Endothelial cell of umbilical vein (primary cell): ENCODE measurements around the gene S100A16. TPM values are rescaled to one million over a fixed set of nuclear protein-coding genes. Genes with fewer than 3 reads are reported as not detected.

Experiments
- BruUV-seq: library from RNA; stranded (reverse); fragments of 400-500 nt; replicated peaks from 2 replicates; lab custom pipeline; 2021; lab: Mats Ljungman, UMichigan
- CTCF ChIA-PET: fragments of 300-600, 350-600 bp; sonication (Branson Sonifier 250); formaldehyde crosslinking; loops from one replicate; lab custom pipeline; 2021; ENCODE audit warnings: antibody characterized with exemption, inconsistent platforms; lab: Charles Lee
- POLR2A ChIA-PET: fragments of 300-600, 350-600 bp; sonication (Branson Sonifier 250); formaldehyde crosslinking; loops from one replicate; lab custom pipeline; 2021; ENCODE audit warnings: antibody characterized with exemption, inconsistent platforms; lab: Charles Lee
- DNase-seq: peaks from one replicate; pipeline ENCODE4 v3.0.0-alpha.2; 2011; ENCODE audit warnings: low read depth, low spot score
- FAIRE-seq: peaks from 2 replicates; lab custom pipeline; 2011; peaks lifted over from hg19 to GRCh38; lab: Jason Lieb, UNC
- H2AFZ ChIP-seq: 2 replicates; pipeline ENCODE4 v1.6.0; 2012; ENCODE audit warnings: low read depth, low read length, control low read depth, inconsistent platforms
- H3K27ac ChIP-seq: 2 replicates; pipeline ENCODE4 v1.5.1; 2011; ENCODE audit warnings: low read depth, mild to moderate bottlenecking, control low read depth, low read length, moderate library complexity; ENCODE audit not compliant: insufficient read depth
- H3K27me3 ChIP-seq, 2 experiments: 2 replicates each; pipeline versions ENCODE4 v1.6.0 to v1.6.1; 2011; ENCODE audit warnings: low read length in 2 of 2, mixed read lengths in 1 of 2; ENCODE audit not compliant: control insufficient read depth in 2 of 2, insufficient read depth in 2 of 2
- H3K36me3 ChIP-seq, 2 experiments: 2 replicates in 1 of 2; 3 replicates in 1 of 2; pipeline ENCODE4 v1.5.1; 2011; ENCODE audit warnings: low read length in 2 of 2, mild to moderate bottlenecking in 1 of 2, moderate library complexity in 1 of 2; ENCODE audit not compliant: control insufficient read depth in 2 of 2, insufficient read depth in 2 of 2; ENCODE audit errors: extremely low read depth in 1 of 2
- H3K4me1 ChIP-seq: 3 replicates; pipeline ENCODE4 v1.5.1; 2011; ENCODE audit warnings: mild to moderate bottlenecking, low read length; ENCODE audit not compliant: control insufficient read depth, insufficient read depth; ENCODE audit errors: extremely low read depth
- H3K4me2 ChIP-seq: 2 replicates; pipeline ENCODE4 v1.6.1; 2011; ENCODE audit warnings: low read length, control low read depth, mixed read lengths; ENCODE audit not compliant: insufficient read depth
- H3K4me3 ChIP-seq, 3 experiments: fragments of 200-600 bp in 1 of 3; sonication (generic), shearing (Covaris generic) in 1 of 3; replicated peaks in 1 of 3; 2 replicates each; pipeline ENCODE4 v1.5.1; 2011 to 2016; ENCODE audit warnings: control low read depth in 3 of 3, low read length in 3 of 3, mild to moderate bottlenecking in 2 of 3, inconsistent platforms in 1 of 3, low read depth in 1 of 3, moderate library complexity in 1 of 3; ENCODE audit not compliant: insufficient read depth in 1 of 3
- H3K79me2 ChIP-seq: 2 replicates; pipeline ENCODE4 v1.6.0; 2012; ENCODE audit warnings: low read length, inconsistent platforms; ENCODE audit not compliant: control insufficient read depth, insufficient read depth
- H3K9ac ChIP-seq: replicated peaks from 2 replicates; pipeline ENCODE3; 2011; ENCODE audit warnings: low read length, control low read depth; ENCODE audit not compliant: insufficient read depth; ENCODE audit errors: extremely low read depth
- H3K9me1 ChIP-seq: replicated peaks from 3 replicates; pipeline ENCODE4 v1.6.0; 2011; ENCODE audit warnings: mild to moderate bottlenecking, low read length; ENCODE audit not compliant: control insufficient read depth, insufficient read depth; ENCODE audit errors: extremely low read depth
- H3K9me3 ChIP-seq: replicated peaks from 2 replicates; pipeline ENCODE4 v1.5.1; 2012; ENCODE audit warnings: low read length, inconsistent platforms; ENCODE audit not compliant: control insufficient read depth, insufficient read depth
- H4K20me1 ChIP-seq: replicated peaks from 2 replicates; pipeline ENCODE3; 2011; ENCODE audit warnings: mild to moderate bottlenecking, low read length; ENCODE audit not compliant: control insufficient read depth, insufficient read depth; ENCODE audit errors: extremely low read depth
- CTCF ChIP-seq, 2 donors: IDR thresholded peaks; 1 replicate in 1 of 2; 2 replicates in 1 of 2; pipeline ENCODE4 v1.5.1; 2011; ENCODE audit warnings: low read length in 2 of 2, mild to moderate bottlenecking in 2 of 2, moderate library complexity in 2 of 2, control low read depth in 1 of 2, inconsistent platforms in 1 of 2, low read depth in 1 of 2; ENCODE audit not compliant: insufficient read depth in 1 of 2; ENCODE audit errors: extremely low read depth in 1 of 2
- EZH2 ChIP-seq: IDR thresholded peaks from 2 replicates; pipeline ENCODE4 v1.6.1; 2012; ENCODE audit warnings: borderline replicate concordance, low read depth, mild to moderate bottlenecking, moderate library complexity, low read length, inconsistent platforms; ENCODE audit not compliant: severe bottlenecking
- FOS ChIP-seq: IDR thresholded peaks from 2 replicates; pipeline ENCODE4 v1.6.1; 2011; ENCODE audit warnings: mild to moderate bottlenecking, low read length, moderate library complexity, borderline replicate concordance; ENCODE audit not compliant: insufficient read depth
- GATA2 ChIP-seq: IDR thresholded peaks from 2 replicates; pipeline ENCODE4 v1.7.0; 2011; ENCODE audit warnings: low read depth, mild to moderate bottlenecking, moderate library complexity, mixed read lengths, low read length; ENCODE audit not compliant: insufficient read length, insufficient read depth
- JUN ChIP-seq: IDR thresholded peaks from 2 replicates; pipeline ENCODE4 v1.6.1; 2011; ENCODE audit warnings: borderline replicate concordance, low read depth; ENCODE audit not compliant: insufficient read length, insufficient read depth
- MAX ChIP-seq: IDR thresholded peaks from 2 replicates; pipeline ENCODE4 v1.6.1; 2011; ENCODE audit not compliant: insufficient read depth, insufficient read length
- MYC ChIP-seq: IDR thresholded peaks from one replicate; pipeline ENCODE4 v1.6.1; 2011; ENCODE audit warnings: mild to moderate bottlenecking, low read depth, low read length
- POLR2A ChIP-seq: IDR thresholded peaks from 2 replicates; pipeline ENCODE4 v1.6.1; 2012; ENCODE audit warnings: low read depth, mild to moderate bottlenecking, control low read depth, low read length
- POLR2AphosphoS5 ChIP-seq: IDR thresholded peaks from 2 replicates; pipeline ENCODE4 v1.6.1; 2012; ENCODE audit warnings: low read depth, mild to moderate bottlenecking, control low read depth, low read length, moderate library complexity; ENCODE audit not compliant: insufficient read depth
- dilution Hi-C: fragments of 300-500 bp; cut with MboI; formaldehyde crosslinking; loops from one replicate; pipeline ENCODE4 v1.15.0; 2019; ENCODE audit warnings: low sequenced_read_pairs; ENCODE audit not compliant: extremely low pct_ligation_motif_present
- intact Hi-C: fragments of 100-400 bp; cut with micrococcal nuclease; formaldehyde crosslinking; loops from one replicate; pipeline ENCODE4 v1.10.0; 2022
- polyA plus RNA-seq, 4 experiments: library from polyadenylated mRNA; depleted of rRNA in 3 of 4; stranded (reverse) in 3 of 4; unstranded in 1 of 4; fragments of >200 nt; gene quantifications; 2 replicates each; pipeline versions ENCODE4 v1.2.1 to v1.2.3, GENCODE V29; 2011 to 2012; ENCODE audit warnings: missing spikeins in 1 of 4
- total RNA-seq: library from RNA; stranded (reverse); gene quantifications from 2 replicates; pipeline ENCODE4 v1.2.3, GENCODE V29; 2021

Gene S100A16
- total and polyA plus RNA-seq, 2 donors (not counting 3 experiments of a cell fraction or from before 2014, with no cell fraction given), result 701 to 1,770 TPM

- Histone ChIP-seq H3K4me1 (peaks cover 19% of the 10 kb centered on the region), H3K79me2 (peaks cover 25% of the 10 kb centered on the region), H3K9me1 (no peaks in the 10 kb centered on the region), H3K9me3 (no peaks in the 10 kb centered on the region), H3K27me3 (no peaks in the 10 kb centered on the region), H3K4me2 (no peak overlapping the region), H4K20me1 (no peaks in the 10 kb centered on the region), H3K9ac (no peak overlapping the region), H3K27ac (no peak overlapping the region), H3K4me3 (no peak overlapping the region), H3K36me3 (no peaks in the 10 kb centered on the region), H2AFZ (no peak overlapping the region)
- POLR2A ChIA-PET, result interaction anchor here (0.6 to 3.6 kb wide), 2 partner anchors 12 to 20 kb away, joined by 3 to 43 read pairs; no protein-coding TSS in a partner anchor
- no peak for TF ChIP-seq EZH2
- TF ChIP-seq JUN, result no peak
- no peak for TF ChIP-seq POLR2AphosphoS5
- no peak for TF ChIP-seq CTCF (IDR thresholded peaks at IDR 0.05; ENCODE audit: extremely low read depth in 1 of 2, insufficient read depth in 1 of 2, low read depth in 1 of 2, low read length in 2 of 2)
- TF ChIP-seq POLR2A, result no peak
- no peak for TF ChIP-seq MAX
- TF ChIP-seq GATA2, result no peak
- no peak for TF ChIP-seq FOS
- no peak for TF ChIP-seq MYC
- intact Hi-C loops, result no loop called here
- FAIRE-seq (no peak), DNase-seq (no peak)
- CTCF ChIA-PET, result interaction anchor here (1.1 to 7.8 kb wide), 6 partner anchors 11 to 96 kb away, joined by 3 to 145 read pairs (median 37); partner anchors contain the start of gene S100A14
- no TSS peak for BruUV-seq
- dilution Hi-C loops, result no loop called here
These were observed 15.9 kb upstream of the S100A16 start for GRCh38 chr1:153628638-153629342.
